ENCODE results near the gene PNISR. TPM values are rescaled to one million over a fixed set of nuclear protein-coding genes. Genes with fewer than 3 reads are reported as not detected.

PNISR gene
- total and polyA plus RNA-seq, 12 donors, result 25.6 to 161 (median 90.3) TPM

GRCh38 chr6:99362678-99363268 is 62.3 kb downstream of the PNISR start:
- Histone ChIP-seq H3K27me3 (no peaks in the 10 kb centered on the region), H3K4me1 (replicated peaks in 1 of 2) (no peaks in the 10 kb centered on the region), H3K9me3 (replicated peaks in 1 of 3) (no peaks in the 10 kb centered on the region), H3K36me3 (replicated peaks in 1 of 2) (no peaks in the 10 kb centered on the region), H3K4me3 (no peak overlapping the region), H3K27ac (no peak overlapping the region)
- intact Hi-C loops (cut with DNase I), result no loop called here
- no peak for TF ChIP-seq CTCF (IDR thresholded peaks at IDR 0.05)
- no peak for TF ChIP-seq POLR2A (IDR thresholded peaks at IDR 0.05)
- 73 to 100% (median 94%) methylated on average over 1 of the region's 1 CpG for WGBS, 4 donors
- no peak for DNase-seq

- DNase-seq, result no peak
- WGBS, 4 donors, result 53 to 83% (median 65%) methylated on average over 1 of the region's 1 CpG
Observed at GRCh38 chr6:99359800-99360199, 65.3 kb downstream of the PNISR start.

GRCh38 chr6:99356641-99357040 is 68.5 kb downstream of the PNISR start:
- no peak for DNase-seq
- no peaks in the 10 kb centered on the region for H3K36me3 ChIP-seq (replicated peaks in 1 of 2)
- intact Hi-C loops (cut with DNase I), result no loop called here
- no peak overlapping the region for H3K4me3 ChIP-seq
- 50 to 71% (median 69%) methylated on average over 1 of the region's 1 CpG for WGBS, 4 donors
- H3K27ac ChIP-seq, result no peak overlapping the region
- TF ChIP-seq CTCF (IDR thresholded peaks at IDR 0.05), result no peak
- TF ChIP-seq POLR2A (IDR thresholded peaks at IDR 0.05), result no peak
- H3K9me3 ChIP-seq (replicated peaks in 1 of 3), result no peaks in the 10 kb centered on the region
- H3K27me3 ChIP-seq, result peaks cover 3% of the 10 kb centered on the region
- no peaks in the 10 kb centered on the region for H3K4me1 ChIP-seq (replicated peaks in 1 of 2)

More at GRCh38 chr6:99359800-99360199, 65.3 kb downstream of the PNISR start:
- Histone ChIP-seq H3K27me3 (no peaks in the 10 kb centered on the region), H3K4me3 (no peak overlapping the region), H3K36me3 (replicated peaks in 1 of 2) (no peaks in the 10 kb centered on the region), H3K27ac (no peak overlapping the region), H3K9me3 (replicated peaks in 1 of 3) (no peaks in the 10 kb centered on the region), H3K4me1 (replicated peaks in 1 of 2) (no peaks in the 10 kb centered on the region)
- intact Hi-C loops (cut with DNase I), result no loop called here
- no peak for TF ChIP-seq CTCF (IDR thresholded peaks at IDR 0.05)
- no peak for TF ChIP-seq POLR2A (IDR thresholded peaks at IDR 0.05)

GRCh38 chr6:99354983-99355382 is 70.1 kb downstream of the PNISR start:
- peaks cover 0 to 3% of the 10 kb centered on the region in 2 donors for H3K4me1 ChIP-seq (replicated peaks in 1 of 2)
- H3K4me3 ChIP-seq, result no peak overlapping the region
- H3K27me3 ChIP-seq, result peaks cover 3% of the 10 kb centered on the region
- H3K9me3 ChIP-seq (replicated peaks in 1 of 3), result no peaks in the 10 kb centered on the region
- intact Hi-C loops (cut with DNase I), result no loop called here
- DNase-seq, result no peak
- H3K27ac ChIP-seq, result no peak overlapping the region
- WGBS, 4 donors, result 53 to 75% (median 67%) methylated on average over 4 of the region's 4 CpGs
- TF ChIP-seq CTCF (IDR thresholded peaks at IDR 0.05), result no peak
- no peak for TF ChIP-seq POLR2A (IDR thresholded peaks at IDR 0.05)
- no peaks in the 10 kb centered on the region for H3K36me3 ChIP-seq (replicated peaks in 1 of 2)
